OCI-LY1 (cell line): ENCODE data around the gene DHCR7.

ENCODE experiments used
- H2AFZ ChIP-seq: fragments of 200-600 bp; sonication (generic), shearing (Covaris generic); 2 replicates; pipeline ENCODE4 v1.6.0; 2014; ENCODE audit warnings: antibody characterized with exemption, mild to moderate bottlenecking, low read length
- H3F3A ChIP-seq: fragments of 200-600 bp; sonication (generic), shearing (Covaris generic); 2 replicates; pipeline ENCODE4 v1.6.0; 2014; ENCODE audit warnings: mild to moderate bottlenecking, antibody characterized with exemption, low read length, moderate library complexity; ENCODE audit not compliant: insufficient read depth
- H3K27ac ChIP-seq: fragments of 200-600 bp; sonication (generic); 2 replicates; pipeline ENCODE4 v1.5.1; 2014; ENCODE audit warnings: low read length, mixed run types, mild to moderate bottlenecking, low read depth; ENCODE audit not compliant: poor library complexity, severe bottlenecking
- H3K27me3 ChIP-seq: fragments of 200-600 bp; sonication (generic); 2 replicates; pipeline ENCODE4 v1.6.0; 2014; ENCODE audit warnings: antibody characterized with exemption, mild to moderate bottlenecking, low read length, moderate library complexity; ENCODE audit not compliant: insufficient read depth
- H3K36me3 ChIP-seq: fragments of 200-600 bp; sonication (generic); 2 replicates; pipeline ENCODE4 v1.6.1; 2014; ENCODE audit warnings: mild to moderate bottlenecking, antibody characterized with exemption, low read length, moderate library complexity, mixed read lengths; ENCODE audit not compliant: insufficient read depth
- H3K4me1 ChIP-seq: fragments of 200-600 bp; sonication (generic); 2 replicates; pipeline ENCODE4 v1.5.1; 2014; ENCODE audit warnings: mild to moderate bottlenecking, low read length, moderate library complexity; ENCODE audit not compliant: insufficient read depth, severe bottlenecking
- H3K4me2 ChIP-seq: fragments of 200-600 bp; sonication (generic), shearing (Covaris generic); 2 replicates; pipeline ENCODE4 v1.6.1; 2014; ENCODE audit warnings: low read length
- H3K4me3 ChIP-seq: fragments of 200-600 bp; sonication (generic); 2 replicates; pipeline ENCODE4 v1.5.1; 2014; ENCODE audit warnings: low read length, low read depth, mild to moderate bottlenecking, mixed read lengths; ENCODE audit not compliant: poor library complexity, severe bottlenecking
- H3K79me2 ChIP-seq: fragments of 200-600 bp; shearing (Covaris generic); 2 replicates; pipeline ENCODE4 v1.6.1; 2016; ENCODE audit warnings: mixed run types, low read length, mixed read lengths; ENCODE audit not compliant: insufficient read depth
- H3K9ac ChIP-seq: fragments of 200-600 bp; sonication (generic), shearing (Covaris generic); 2 replicates; pipeline ENCODE4 v1.6.1; 2014; ENCODE audit warnings: mild to moderate bottlenecking, low read length, mixed read lengths
- H3K9me2 ChIP-seq: fragments of 200-600 bp; sonication (generic), shearing (Covaris generic); 2 replicates; pipeline ENCODE4 v1.6.1; 2014; ENCODE audit warnings: low read depth, mild to moderate bottlenecking, low read length, mixed read lengths
- H3K9me3 ChIP-seq: fragments of 200-600 bp; shearing (Covaris generic); 2 replicates; pipeline ENCODE4 v1.6.1; 2014; ENCODE audit warnings: low read length, mixed read lengths
- H4K20me1 ChIP-seq: fragments of 200-600 bp; sonication (generic), shearing (Covaris generic); 2 replicates; pipeline ENCODE4 v1.6.0; 2016; ENCODE audit warnings: mild to moderate bottlenecking, low read length; ENCODE audit not compliant: insufficient read depth
- CTCF ChIP-seq: fragments of 200-600 bp; sonication (generic), shearing (Covaris generic); IDR thresholded peaks from 2 replicates; pipeline ENCODE4 v1.5.1; 2017; ENCODE audit warnings: mild to moderate bottlenecking, antibody characterized with exemption, low read length, moderate library complexity, mixed read lengths
- EZH2 ChIP-seq: fragments of 200-600 bp; sonication (generic), shearing (Covaris generic); IDR thresholded peaks from 2 replicates; pipeline ENCODE4 v1.8.0; 2017; ENCODE audit warnings: borderline replicate concordance, mixed run types, mild to moderate bottlenecking, antibody characterized with exemption, low read length, moderate library complexity, mixed read lengths

The DHCR7 gene

DNA sequence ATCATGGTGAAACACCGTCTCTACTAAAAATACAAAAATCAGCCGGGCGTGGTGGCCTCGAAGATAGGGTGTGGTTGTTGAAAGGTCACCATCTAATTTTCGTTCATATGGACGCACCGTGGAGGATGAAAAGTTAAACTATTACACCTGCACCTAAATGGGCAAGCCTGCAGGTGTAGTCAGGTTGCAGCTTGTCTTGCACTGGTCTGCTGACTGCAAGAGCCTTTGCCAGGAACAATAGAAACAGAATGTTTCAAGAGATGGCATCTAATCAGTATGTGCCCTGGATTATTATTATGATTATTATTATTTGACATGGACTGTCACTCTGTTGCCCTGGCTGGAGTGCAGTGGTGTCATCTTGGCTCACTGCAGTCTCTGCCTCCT lies 5.7 kb upstream of the DHCR7 start:
- Histone ChIP-seq H3F3A (peaks cover 10% of the 10 kb centered on the region; the same call in 1 of the 2 replicates), H3K9me3 (no peaks in the 10 kb centered on the region), H3K79me2 (peaks cover 5% of the 10 kb centered on the region; the same call in 1 of the 2 replicates), H3K4me1 (peaks cover 50% of the 10 kb centered on the region), H3K9ac (peak overlapping the region; percentile 81), H3K9me2 (no peaks in the 10 kb centered on the region), H3K4me2 (peak overlapping the region; percentile 90), H3K27ac (no peak overlapping the region), H3K27me3 (no peaks in the 10 kb centered on the region), H3K4me3 (peak overlapping the region; percentile 95), H2AFZ (no peak overlapping the region), H4K20me1 (no peaks in the 10 kb centered on the region), H3K36me3 (peaks cover 31% of the 10 kb centered on the region)
- TF ChIP-seq EZH2 (no peak), CTCF (no peak)

GRCh38 chr11:71453037-71453917 lies 5.1 kb upstream of the DHCR7 start, which contains the start of gene NADSYN1:
Gene NADSYN1 (plus strand): TSS chr11:71453203. CDS start chr11:71453297, 94 bp downstream.
- Histone ChIP-seq H2AFZ (no peak within 1 kb of the TSS), H3K27ac (peak within 1 kb of the TSS; percentile 79), H4K20me1 (no peaks in the 10 kb centered on the region), H3K79me2 (peaks cover 7% of the 10 kb centered on the region; the same call in 1 of the 2 replicates), H3K9me3 (no peaks in the 10 kb centered on the region), H3K4me1 (peaks cover 50% of the 10 kb centered on the region), H3F3A (peaks cover 10% of the 10 kb centered on the region; the same call in 1 of the 2 replicates), H3K9ac (peak within 1 kb of the TSS; percentile 85), H3K4me3 (peak within 1 kb of the TSS; percentile 95), H3K27me3 (no peaks in the 10 kb centered on the region), H3K9me2 (no peaks in the 10 kb centered on the region), H3K4me2 (peak within 1 kb of the TSS; percentile 97), H3K36me3 (peaks cover 24% of the 10 kb centered on the region)
- TF ChIP-seq EZH2: no peak
- no peak for TF ChIP-seq CTCF

- Histone ChIP-seq H3K9ac (peak overlapping the region; percentile 85), H3K27ac (peak overlapping the region; percentile 79), H3K4me3 (peak overlapping the region; percentile 95), H3K4me1 (peaks cover 53% of the 10 kb centered on the region), H3K79me2 (peaks cover 7% of the 10 kb centered on the region; the same call in 1 of the 2 replicates), H4K20me1 (no peaks in the 10 kb centered on the region), H2AFZ (no peak overlapping the region), H3K4me2 (peak overlapping the region; percentile 97), H3K27me3 (no peaks in the 10 kb centered on the region), H3K9me2 (no peaks in the 10 kb centered on the region), H3K36me3 (peaks cover 22% of the 10 kb centered on the region; the same call in 1 of the 2 replicates), H3K9me3 (no peaks in the 10 kb centered on the region), H3F3A (peaks cover 10% of the 10 kb centered on the region; the same call in 1 of the 2 replicates)
- TF ChIP-seq EZH2: no peak
- TF ChIP-seq CTCF: no peak
Observed at GRCh38 chr11:71452199-71453036, 4.2 kb upstream of the DHCR7 start.
